HL-60 (cell line): ENCODE data around the gene FBXO42.

Experiments
- GABPA ChIP-seq: IDR thresholded peaks from 2 replicates; pipeline ENCODE4 v1.6.1; 2012; ENCODE audit warnings: low read depth
- POLR2AphosphoS5 ChIP-seq: IDR thresholded peaks from 2 replicates; pipeline ENCODE4 v1.6.1; 2012; ENCODE audit warnings: low read depth
- SPI1 ChIP-seq: IDR thresholded peaks from 2 replicates; pipeline ENCODE4 v1.6.1; 2012; ENCODE audit warnings: low read depth, mild to moderate bottlenecking, borderline replicate concordance
- TF ChIP-seq, protein P1 (sequence below): IDR thresholded peaks from one replicate; pipeline ENCODE4 v1.5.1; 2011; ENCODE audit warnings: low read length, control low read depth, inconsistent platforms; ENCODE audit not compliant: insufficient read depth
- TF ChIP-seq, protein P2 (sequence below): IDR thresholded peaks from 2 replicates; pipeline ENCODE4 v1.6.1; 2012; ENCODE audit warnings: low read depth; ENCODE audit not compliant: insufficient replicate concordance

DNA sequence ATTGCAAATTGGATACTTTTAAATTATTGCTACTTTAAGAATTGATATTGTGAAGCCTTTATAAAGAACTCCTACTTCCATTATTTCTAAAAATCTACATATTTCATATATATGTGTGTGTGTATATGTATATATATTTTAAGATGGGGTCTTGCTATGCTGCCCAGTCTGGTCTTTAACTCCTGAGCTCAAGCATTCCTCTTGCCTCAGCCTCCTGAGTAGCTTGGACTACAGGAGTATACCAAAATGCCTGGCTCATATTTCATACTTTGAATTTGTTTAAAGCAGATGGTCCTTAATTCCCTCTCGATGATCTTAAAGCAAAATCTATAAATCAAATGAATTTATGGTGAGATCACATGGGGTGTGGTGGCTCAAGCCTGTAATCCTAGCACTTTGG is 90.2 kb downstream of the FBXO42 start:
- TF ChIP-seq, protein P1, sequence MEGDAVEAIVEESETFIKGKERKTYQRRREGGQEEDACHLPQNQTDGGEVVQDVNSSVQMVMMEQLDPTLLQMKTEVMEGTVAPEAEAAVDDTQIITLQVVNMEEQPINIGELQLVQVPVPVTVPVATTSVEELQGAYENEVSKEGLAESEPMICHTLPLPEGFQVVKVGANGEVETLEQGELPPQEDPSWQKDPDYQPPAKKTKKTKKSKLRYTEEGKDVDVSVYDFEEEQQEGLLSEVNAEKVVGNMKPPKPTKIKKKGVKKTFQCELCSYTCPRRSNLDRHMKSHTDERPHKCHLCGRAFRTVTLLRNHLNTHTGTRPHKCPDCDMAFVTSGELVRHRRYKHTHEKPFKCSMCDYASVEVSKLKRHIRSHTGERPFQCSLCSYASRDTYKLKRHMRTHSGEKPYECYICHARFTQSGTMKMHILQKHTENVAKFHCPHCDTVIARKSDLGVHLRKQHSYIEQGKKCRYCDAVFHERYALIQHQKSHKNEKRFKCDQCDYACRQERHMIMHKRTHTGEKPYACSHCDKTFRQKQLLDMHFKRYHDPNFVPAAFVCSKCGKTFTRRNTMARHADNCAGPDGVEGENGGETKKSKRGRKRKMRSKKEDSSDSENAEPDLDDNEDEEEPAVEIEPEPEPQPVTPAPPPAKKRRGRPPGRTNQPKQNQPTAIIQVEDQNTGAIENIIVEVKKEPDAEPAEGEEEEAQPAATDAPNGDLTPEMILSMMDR: no peak
- TF ChIP-seq GABPA (no peak), POLR2AphosphoS5 (no peak), SPI1 (no peak)
- TF ChIP-seq, protein P2, sequence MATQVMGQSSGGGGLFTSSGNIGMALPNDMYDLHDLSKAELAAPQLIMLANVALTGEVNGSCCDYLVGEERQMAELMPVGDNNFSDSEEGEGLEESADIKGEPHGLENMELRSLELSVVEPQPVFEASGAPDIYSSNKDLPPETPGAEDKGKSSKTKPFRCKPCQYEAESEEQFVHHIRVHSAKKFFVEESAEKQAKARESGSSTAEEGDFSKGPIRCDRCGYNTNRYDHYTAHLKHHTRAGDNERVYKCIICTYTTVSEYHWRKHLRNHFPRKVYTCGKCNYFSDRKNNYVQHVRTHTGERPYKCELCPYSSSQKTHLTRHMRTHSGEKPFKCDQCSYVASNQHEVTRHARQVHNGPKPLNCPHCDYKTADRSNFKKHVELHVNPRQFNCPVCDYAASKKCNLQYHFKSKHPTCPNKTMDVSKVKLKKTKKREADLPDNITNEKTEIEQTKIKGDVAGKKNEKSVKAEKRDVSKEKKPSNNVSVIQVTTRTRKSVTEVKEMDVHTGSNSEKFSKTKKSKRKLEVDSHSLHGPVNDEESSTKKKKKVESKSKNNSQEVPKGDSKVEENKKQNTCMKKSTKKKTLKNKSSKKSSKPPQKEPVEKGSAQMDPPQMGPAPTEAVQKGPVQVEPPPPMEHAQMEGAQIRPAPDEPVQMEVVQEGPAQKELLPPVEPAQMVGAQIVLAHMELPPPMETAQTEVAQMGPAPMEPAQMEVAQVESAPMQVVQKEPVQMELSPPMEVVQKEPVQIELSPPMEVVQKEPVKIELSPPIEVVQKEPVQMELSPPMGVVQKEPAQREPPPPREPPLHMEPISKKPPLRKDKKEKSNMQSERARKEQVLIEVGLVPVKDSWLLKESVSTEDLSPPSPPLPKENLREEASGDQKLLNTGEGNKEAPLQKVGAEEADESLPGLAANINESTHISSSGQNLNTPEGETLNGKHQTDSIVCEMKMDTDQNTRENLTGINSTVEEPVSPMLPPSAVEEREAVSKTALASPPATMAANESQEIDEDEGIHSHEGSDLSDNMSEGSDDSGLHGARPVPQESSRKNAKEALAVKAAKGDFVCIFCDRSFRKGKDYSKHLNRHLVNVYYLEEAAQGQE: no peak
